Head of caudate nucleus (tissue), 42 donors: Measurements from ENCODE around the gene APBB2.

ENCODE experiments used
- DNase-seq, 42 donors: peaks; one replicate each; pipeline versions ENCODE4 v3.0.0 to v3.0.0-alpha.2; 2020 to 2021; ENCODE audit warnings: mixed read lengths in 7 of 42
- intact Hi-C: fragments of 100-400 bp; cut with DNase I; formaldehyde crosslinking; loops from one replicate; pipeline ENCODE4 v1.15.0; 2022

Gene APBB2

GRCh38 chr4:40843696-40844095, 370.6 kb downstream of the APBB2 start:
- peak in 1 of 42 donors; percentile 42 for DNase-seq
- intact Hi-C loops, result no loop called here

- intact Hi-C loops, result no loop called here
- DNase-seq, result no peak
Measured at GRCh38 chr4:40842725-40843423, 371.5 kb downstream of the APBB2 start.

- peak in 14 of 42 donors; percentile 21 to 68 (median 38) for DNase-seq
- intact Hi-C loops, result no loop called here
Measured at GRCh38 chr4:40842318-40842717, 372.0 kb downstream of the APBB2 start.

GRCh38 chr4:40840985-40841571, 373.3 kb downstream of the APBB2 start:
- peak; percentile 54 to 95 (median 83) for DNase-seq
- intact Hi-C loops, result no loop called here

- intact Hi-C loops, result no loop called here
Measured at GRCh38 chr4:40840255-40840984, 373.9 kb downstream of the APBB2 start.

GRCh38 chr4:40838742-40839141, 375.6 kb downstream of the APBB2 start:
- no peak for DNase-seq
- intact Hi-C loops, result no loop called here

More at GRCh38 chr4:40840255-40840984, 373.9 kb downstream of the APBB2 start:
- no peak for DNase-seq

- DNase-seq, result peak in 32 of 42 donors; percentile 26 to 73 (median 52)
- intact Hi-C loops, result no loop called here
Measured at GRCh38 chr4:40837094-40837870, 377.1 kb downstream of the APBB2 start.

- intact Hi-C loops, result no loop called here
- DNase-seq, result no peak
Measured at GRCh38 chr4:40833212-40833611, 381.1 kb downstream of the APBB2 start.

GRCh38 chr4:40832175-40832574, 382.2 kb downstream of the APBB2 start:
- intact Hi-C loops, result no loop called here
- no peak for DNase-seq

- DNase-seq, result peak in 34 of 42 donors; percentile 15 to 84 (median 56)
- intact Hi-C loops, result no loop called here
Measured at GRCh38 chr4:40831146-40831907, 383.0 kb downstream of the APBB2 start.

GRCh38 chr4:40829586-40829985, 384.8 kb downstream of the APBB2 start:
- no peak for DNase-seq
- intact Hi-C loops, result no loop called here

- DNase-seq, result no peak
- intact Hi-C loops, result no loop called here
Measured at GRCh38 chr4:40828661-40829060, 385.7 kb downstream of the APBB2 start.

GRCh38 chr4:40827758-40828157, 386.6 kb downstream of the APBB2 start:
- intact Hi-C loops, result no loop called here
- DNase-seq, result peak in 1 of 42 donors; percentile 7

GRCh38 chr4:40826821-40827220, 387.5 kb downstream of the APBB2 start:
- peak in 2 of 42 donors; percentile 3 to 25 for DNase-seq
- intact Hi-C loops, result no loop called here

- intact Hi-C loops, result no loop called here
Measured at GRCh38 chr4:40825014-40825838, 389.1 kb downstream of the APBB2 start.

GRCh38 chr4:40822420-40823166, 391.7 kb downstream of the APBB2 start:
- DNase-seq, result peak in 2 of 42 donors; percentile 10 to 36
- intact Hi-C loops, result no loop called here

More at GRCh38 chr4:40825014-40825838, 389.1 kb downstream of the APBB2 start:
- DNase-seq, result peak in 2 of 42 donors; percentile 9 to 24

GRCh38 chr4:40820101-40820500, 394.2 kb downstream of the APBB2 start:
- intact Hi-C loops, result no loop called here
- peak in 2 of 42 donors; percentile 20 to 30 for DNase-seq
